ENCODE data around the gene PPP1R15B.

The PPP1R15B gene

GRCh38 chr1:204454476-204454875, 42.9 kb upstream of the PPP1R15B start:
- no peak for TF ChIP-seq CTCF (IDR thresholded peaks at IDR 0.05; ENCODE audit: extremely low read depth, missing control alignments)
- DNase-seq (ENCODE audit: low spot score): no peak

GRCh38 chr1:204453141-204453772, 41.6 kb upstream of the PPP1R15B start:
- DNase-seq (ENCODE audit: low spot score): peak; percentile 81
- TF ChIP-seq CTCF (IDR thresholded peaks at IDR 0.05; ENCODE audit: extremely low read depth, missing control alignments): no peak

- no peak for DNase-seq (ENCODE audit: low spot score)
- TF ChIP-seq CTCF (IDR thresholded peaks at IDR 0.05; ENCODE audit: extremely low read depth, missing control alignments): no peak
Measured at GRCh38 chr1:204451352-204452124, 39.9 kb upstream of the PPP1R15B start.

GRCh38 chr1:204450461-204451257, 39.0 kb upstream of the PPP1R15B start:
- DNase-seq (ENCODE audit: low spot score): no peak
- TF ChIP-seq CTCF (IDR thresholded peaks at IDR 0.05; ENCODE audit: extremely low read depth, missing control alignments): no peak

- no peak for TF ChIP-seq CTCF (IDR thresholded peaks at IDR 0.05; ENCODE audit: extremely low read depth, missing control alignments)
- no peak for DNase-seq (ENCODE audit: low spot score)
Measured at GRCh38 chr1:204449678-204450280, 38.2 kb upstream of the PPP1R15B start.

- TF ChIP-seq CTCF (IDR thresholded peaks at IDR 0.05; ENCODE audit: extremely low read depth, missing control alignments): no peak
- DNase-seq (ENCODE audit: low spot score): no peak
Measured at GRCh38 chr1:204448991-204449677, 37.5 kb upstream of the PPP1R15B start.
